ENCODE measurements around the gene ALLC. TPM values are rescaled to one million over a fixed set of nuclear protein-coding genes. Genes with fewer than 3 reads are reported as not detected.
"Not testable (repeated sequence)": the region's sequence is repeated elsewhere in the genome, so short reads cannot be mapped to it uniquely, and the experiment has no call there.

The ALLC gene
- total RNA-seq, 1 donor, result not detected

GRCh38 chr2:3654011-3654410, 4.0 kb upstream of the ALLC start:
- no peak for DNase-seq (ENCODE audit: low read depth in 2 of 3, low spot score in 2 of 3)

- DNase-seq (ENCODE audit: low read depth in 2 of 3, low spot score in 2 of 3), result no peak
These were observed 3.3 kb upstream of the ALLC start for GRCh38 chr2:3654531-3655225.

GRCh38 chr2:3655871-3656761, 1.9 kb upstream of the ALLC start:
- DNase-seq (ENCODE audit: low read depth in 2 of 3, low spot score in 2 of 3), result no peak

GRCh38 chr2:3656762-3657721, 958 bp upstream of the ALLC start:
- DNase-seq (ENCODE audit: low read depth in 2 of 3, low spot score in 2 of 3), result peak in 1 of 3 donors; percentile 14

- DNase-seq (ENCODE audit: low read depth in 2 of 3, low spot score in 2 of 3), result no peak
These were observed 1.7 kb downstream of the ALLC start for GRCh38 chr2:3659447-3660432.

GRCh38 chr2:3660640-3661039, 2.6 kb downstream of the ALLC start:
- not testable (repeated sequence) for DNase-seq (ENCODE audit: low read depth in 2 of 3, low spot score in 2 of 3)

- no peak for DNase-seq (ENCODE audit: low read depth in 2 of 3, low spot score in 2 of 3)
These were observed 3.2 kb downstream of the ALLC start for GRCh38 chr2:3661149-3661660.

GRCh38 chr2:3662239-3662638, 4.2 kb downstream of the ALLC start:
- no peak for DNase-seq (ENCODE audit: low read depth in 2 of 3, low spot score in 2 of 3)

- DNase-seq (ENCODE audit: low read depth in 2 of 3, low spot score in 2 of 3), result no peak
These were observed 6.1 kb downstream of the ALLC start for GRCh38 chr2:3664118-3664517.

- DNase-seq (ENCODE audit: low read depth in 2 of 3, low spot score in 2 of 3), result no peak
These were observed 6.9 kb downstream of the ALLC start for GRCh38 chr2:3664925-3665324.

- DNase-seq (ENCODE audit: low read depth in 2 of 3, low spot score in 2 of 3), result no peak
These were observed 8.0 kb downstream of the ALLC start for GRCh38 chr2:3665886-3666612.

GRCh38 chr2:3666613-3666975, 8.6 kb downstream of the ALLC start:
- no peak for DNase-seq (ENCODE audit: low read depth in 2 of 3, low spot score in 2 of 3)

GRCh38 chr2:3667151-3667631, 9.2 kb downstream of the ALLC start:
- DNase-seq (ENCODE audit: low read depth in 2 of 3, low spot score in 2 of 3), result no peak

GRCh38 chr2:3669656-3670055, 11.7 kb downstream of the ALLC start:
- no peak for DNase-seq (ENCODE audit: low read depth in 2 of 3, low spot score in 2 of 3)

- no peak for DNase-seq (ENCODE audit: low read depth in 2 of 3, low spot score in 2 of 3)
These were observed 12.4 kb downstream of the ALLC start for GRCh38 chr2:3670376-3670775.

- DNase-seq (ENCODE audit: low read depth in 2 of 3, low spot score in 2 of 3), result no peak
These were observed 12.9 kb downstream of the ALLC start for GRCh38 chr2:3670941-3671340.

- DNase-seq (ENCODE audit: low read depth in 2 of 3, low spot score in 2 of 3), result no peak
These were observed 15.1 kb downstream of the ALLC start for GRCh38 chr2:3672861-3673678.

All from hematopoietic multipotent progenitor cell (in vitro differentiated cells).